Transverse colon (tissue), 3 donors: Measurements from ENCODE around the gene FIP1L1.

Experiments used
- CTCF ChIP-seq, 5 experiments: fragments of 200-600 bp in 3 of 5; fragments of 450-650 bp in 2 of 5; sonication (generic) in 3 of 5; IDR thresholded peaks; 1 replicate in 2 of 5; 2 replicates in 3 of 5; pipeline ENCODE4 v1.5.1; 2016 to 2017; ENCODE audit warnings: antibody characterized with exemption in 5 of 5, inconsistent platforms in 3 of 5, mild to moderate bottlenecking in 2 of 5, moderate library complexity in 1 of 5
- EP300 ChIP-seq: sonication (generic); formaldehyde crosslinking; IDR thresholded peaks from one replicate; pipeline ENCODE4 v1.6.1; 2017; ENCODE audit warnings: antibody characterized with exemption, low read depth
- POLR2A ChIP-seq: fragments of 450-650 bp; IDR thresholded peaks from one replicate; pipeline ENCODE4 v1.6.1; 2016; ENCODE audit warnings: antibody characterized with exemption, mild to moderate bottlenecking, moderate library complexity

- TF ChIP-seq CTCF (IDR thresholded peaks at IDR 0.05) (no peak), POLR2A (no peak), EP300 (no peak)
Measured at GRCh38 chr4:53444954-53445353, 67.5 kb downstream of the FIP1L1 start.
